Right kidney (tissue), 1 donor: ENCODE measurements around the gene HOXD10.
A peak's percentile ranks its signal among the peaks of the same experiment; 100 is the strongest.

Experiments
- DNase-seq: peaks from one replicate; pipeline ENCODE4 v3.0.0-alpha.2; 2016

HOXD10 gene

GRCh38 chr2:176105730-176106580, 10.6 kb upstream of the HOXD10 start:
- no peak for DNase-seq

GRCh38 chr2:176106581-176107539, 9.7 kb upstream of the HOXD10 start, which contains the start of gene HOXD11:
HOXD11 (plus strand) TSS chr2:176107280; CDS start chr2:176107356, 76 bp downstream.
- DNase-seq, result peak; percentile 90

- DNase-seq, result no peak
These were observed 8.8 kb upstream of the HOXD10 start for GRCh38 chr2:176107731-176108181.

- DNase-seq, result no peak
These were observed 7.2 kb upstream of the HOXD10 start for GRCh38 chr2:176109192-176109901.

- no peak for DNase-seq
These were observed 6.6 kb upstream of the HOXD10 start for GRCh38 chr2:176109946-176110345.

GRCh38 chr2:176110415-176111308, 5.9 kb upstream of the HOXD10 start:
- DNase-seq, result no peak

GRCh38 chr2:176111309-176111663, 5.3 kb upstream of the HOXD10 start:
- peak; percentile 85 for DNase-seq

- peak; percentile 78 for DNase-seq
These were observed 4.7 kb upstream of the HOXD10 start for GRCh38 chr2:176111846-176112374.

- DNase-seq, result peak; percentile 84
These were observed 3.9 kb upstream of the HOXD10 start for GRCh38 chr2:176112375-176113302.

- DNase-seq, result no peak
These were observed 2.3 kb upstream of the HOXD10 start for GRCh38 chr2:176114120-176114929.

GRCh38 chr2:176114930-176115625, 1.5 kb upstream of the HOXD10 start:
- peak; percentile 87 for DNase-seq

GRCh38 chr2:176117162-176117822, 714 bp downstream of the HOXD10 start:
- no peak for DNase-seq

GRCh38 chr2:176117823-176118371, 1.3 kb downstream of the HOXD10 start:
- no peak for DNase-seq

GRCh38 chr2:176118601-176119339, 2.2 kb downstream of the HOXD10 start:
- DNase-seq, result no peak

- no peak for DNase-seq
These were observed 4.0 kb downstream of the HOXD10 start for GRCh38 chr2:176120364-176121189.
